H1 (cell line): ENCODE results near the gene ANK2. TPM values are rescaled to one million over a fixed set of nuclear protein-coding genes. Genes with fewer than 3 reads are reported as not detected.
A peak's percentile ranks its signal among the peaks of the same experiment; 100 is the strongest.

ENCODE experiments used
- ASH2L ChIP-seq: fragments of 200-600, 300-600 bp; sonication (generic); IDR thresholded peaks from one replicate; pipeline ENCODE4 v1.7.1; 2017; ENCODE audit warnings: low read length
- BACH1 ChIP-seq: IDR thresholded peaks from 2 replicates; pipeline ENCODE4 v1.6.1; 2012; ENCODE audit warnings: low read length, improper control_type of control experiment
- EZH2 ChIP-seq: fragments of 200-600 bp; sonication (generic); IDR thresholded peaks from 2 replicates; pipeline ENCODE4 v1.7.1; 2012; ENCODE audit warnings: low read depth, mild to moderate bottlenecking, moderate library complexity, low read length, inconsistent platforms; ENCODE audit not compliant: severe bottlenecking
- NANOG ChIP-seq: IDR thresholded peaks from 2 replicates; pipeline ENCODE4 v1.6.1; 2011; ENCODE audit warnings: low read length, low read depth, mild to moderate bottlenecking, inconsistent platforms; ENCODE audit not compliant: insufficient read depth, poor library complexity, severe bottlenecking
- SIRT6 ChIP-seq: IDR thresholded peaks from one replicate; pipeline ENCODE4 v1.7.1; 2012; ENCODE audit warnings: low read length, inconsistent platforms
- SRF ChIP-seq: IDR thresholded peaks from 2 replicates; pipeline ENCODE4 v1.6.1; 2011; ENCODE audit warnings: mild to moderate bottlenecking, low read depth, low read length, moderate library complexity
- polyA plus RNA-seq, 7 experiments: library from polyadenylated mRNA; depleted of rRNA in 3 of 7; stranded (reverse) in 5 of 7; unstranded in 2 of 7; fragments of >200 nt in 5 of 7; fragments of 200-250 nt in 2 of 7; gene quantifications; 1 replicate in 5 of 7; 2 replicates in 1 of 7; 4 replicates in 1 of 7; pipeline versions ENCODE4 v1.2.1 to v1.2.3, GENCODE V29; 2011 to 2013; ENCODE audit warnings: missing spikeins in 2 of 7, mixed read lengths in 2 of 7
- total RNA-seq: library from RNA; stranded (reverse); fragmentation: NEBNext Ultra II Directional; extraction: Animal tissue kit (Norgen Biotek cat#: 25700); gene quantifications from 2 replicates; pipeline ENCODE4 v1.2.1, GENCODE V29; 2021

ANK2 gene
- total and polyA plus RNA-seq, 2 of the 8 experiments (the other 6 are each of a cell fraction or from before 2014, with no cell fraction given) = 14.2 to 35.1 TPM

GRCh38 chr4:113292371-113293042 lies 243.1 kb downstream of the ANK2 start (continued):
- TF ChIP-seq ASH2L = peak; percentile 94
- no peak for TF ChIP-seq EZH2
- TF ChIP-seq SIRT6 = no peak
- TF ChIP-seq NANOG = peak; percentile 90
- no peak for TF ChIP-seq BACH1
- TF ChIP-seq SRF = no peak
- TF ChIP-seq, all 59 proteins: peak for 22
